NOMO-1 treated with dmso at 0.1 percent for 144 hours (cell line): Measurements from ENCODE around the gene CHST6.
"Not testable (repeated sequence)": the region's sequence is repeated elsewhere in the genome, so short reads cannot be mapped to it uniquely, and the experiment has no call there.

Source experiments
- DNase-seq: peaks from one replicate; lab custom pipeline; 2025; ENCODE audit not compliant: unreplicated experiment; lab: John Stamatoyannopoulos, UW

Gene CHST6

GRCh38 chr16:75477680-75478473 lies 17.4 kb downstream of the CHST6 start:
- DNase-seq: peak; percentile 8

GRCh38 chr16:75476817-75477216 lies 18.4 kb downstream of the CHST6 start:
- no peak for DNase-seq

GRCh38 chr16:75475420-75475847 lies 19.8 kb downstream of the CHST6 start:
- DNase-seq: no peak

GRCh38 chr16:75472908-75473877 lies 22.0 kb downstream of the CHST6 start:
- DNase-seq: no peak

- DNase-seq: peak; percentile 19
Measured at GRCh38 chr16:75471723-75472633, 23.3 kb downstream of the CHST6 start.

- no peak for DNase-seq
Measured at GRCh38 chr16:75466760-75467159, 28.5 kb downstream of the CHST6 start.

- DNase-seq: peak; percentile 98
Measured at GRCh38 chr16:75464122-75464918, 30.9 kb downstream of the CHST6 start, which contains the start of gene TMEM170A. Gene TMEM170A (minus strand): TSS chr16:75464689. CDS start chr16:75464600, 89 bp downstream.

GRCh38 chr16:75463389-75464121 lies 31.7 kb downstream of the CHST6 start:
- not testable (repeated sequence) for DNase-seq

- no peak for DNase-seq
Measured at GRCh38 chr16:75462806-75463205, 32.4 kb downstream of the CHST6 start.

- no peak for DNase-seq
Measured at GRCh38 chr16:75461575-75461974, 33.7 kb downstream of the CHST6 start.

- no peak for DNase-seq
Measured at GRCh38 chr16:75460446-75460845, 34.8 kb downstream of the CHST6 start.

GRCh38 chr16:75459691-75460090 lies 35.5 kb downstream of the CHST6 start:
- no peak for DNase-seq

- DNase-seq: no peak
Measured at GRCh38 chr16:75458439-75458838, 36.8 kb downstream of the CHST6 start.

GRCh38 chr16:75458029-75458428 lies 37.2 kb downstream of the CHST6 start:
- no peak for DNase-seq

- no peak for DNase-seq
Measured at GRCh38 chr16:75457485-75458021, 37.7 kb downstream of the CHST6 start.

GRCh38 chr16:75456971-75457370 lies 38.3 kb downstream of the CHST6 start:
- DNase-seq: no peak

GRCh38 chr16:75456486-75456885 lies 38.8 kb downstream of the CHST6 start:
- DNase-seq: not testable (repeated sequence)

- no peak for DNase-seq
Measured at GRCh38 chr16:75455677-75456076, 39.6 kb downstream of the CHST6 start.
